ENCODE measurements around the gene OR51B2.

OR51B2 gene

DNA sequence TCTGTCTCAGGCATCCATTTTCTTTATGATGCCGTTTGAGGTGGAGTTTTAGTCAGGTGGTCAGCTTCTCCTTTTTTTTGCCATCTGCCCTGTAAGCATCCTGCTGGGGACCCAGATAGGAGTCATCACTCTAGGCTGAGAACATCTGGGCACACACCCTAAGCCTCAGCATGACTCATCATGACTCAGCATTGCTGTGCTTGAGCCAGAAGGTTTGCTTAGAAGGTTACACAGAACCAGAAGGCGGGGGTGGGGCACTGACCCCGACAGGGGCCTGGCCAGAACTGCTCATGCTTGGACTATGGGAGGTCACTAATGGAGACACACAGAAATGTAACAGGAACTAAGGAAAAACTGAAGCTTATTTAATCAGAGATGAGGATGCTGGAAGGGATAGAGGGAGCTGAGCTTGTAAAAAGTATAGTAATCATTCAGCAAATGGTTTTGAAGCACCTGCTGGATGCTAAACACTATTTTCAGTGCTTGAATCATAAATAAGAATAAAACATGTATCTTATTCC lies 43.5 kb downstream of the OR51B2 start:
- H3K27ac ChIP-seq (ENCODE audit: low read depth, low read length), result no peak overlapping the region
- no peaks in the 10 kb centered on the region for H3K36me3 ChIP-seq (ENCODE audit: insufficient read depth, low read length)
- no peaks in the 10 kb centered on the region for H3K27me3 ChIP-seq (ENCODE audit: insufficient read depth, low read length)
- H3K9ac ChIP-seq (ENCODE audit: low read depth, low read length), result no peak overlapping the region
- H3K9me3 ChIP-seq (ENCODE audit: insufficient read depth, low read depth, low read length), result no peaks in the 10 kb centered on the region
- 64% methylated on average over 2 of the region's 3 CpGs for WGBS
- H3K4me3 ChIP-seq (ENCODE audit: low read length), result no peak overlapping the region
- H3K4me1 ChIP-seq (ENCODE audit: insufficient read depth, low read length), result 0 out of 2 replicates have a peak, but pooled peaks cover 4% of the 10 kb centered on the region

- Histone ChIP-seq H3K9ac (ENCODE audit: low read depth, low read length) (no peak overlapping the region), H3K36me3 (ENCODE audit: insufficient read depth, low read length) (no peaks in the 10 kb centered on the region), H3K27me3 (ENCODE audit: insufficient read depth, low read length) (no peaks in the 10 kb centered on the region), H3K9me3 (ENCODE audit: insufficient read depth, low read depth, low read length) (no peaks in the 10 kb centered on the region), H3K4me1 (ENCODE audit: insufficient read depth, low read length) (0 out of 2 replicates have a peak, but pooled peaks cover 4% of the 10 kb centered on the region), H3K4me3 (ENCODE audit: low read length) (no peak overlapping the region), H3K27ac (ENCODE audit: low read depth, low read length) (no peak overlapping the region)
- 87% methylated on average over 4 of the region's 4 CpGs for WGBS
Observed at GRCh38 chr11:5279471-5280090, 44.5 kb downstream of the OR51B2 start.

GRCh38 chr11:5277807-5278382 lies 46.2 kb downstream of the OR51B2 start:
- WGBS, result 96% methylated on average over 1 of the region's 1 CpG
- Histone ChIP-seq H3K4me3 (ENCODE audit: low read length) (no peak overlapping the region), H3K27me3 (ENCODE audit: insufficient read depth, low read length) (no peaks in the 10 kb centered on the region), H3K9ac (ENCODE audit: low read depth, low read length) (no peak overlapping the region), H3K36me3 (ENCODE audit: insufficient read depth, low read length) (no peaks in the 10 kb centered on the region), H3K4me1 (ENCODE audit: insufficient read depth, low read length) (0 out of 2 replicates have a peak, but pooled peaks cover 4% of the 10 kb centered on the region), H3K27ac (ENCODE audit: low read depth, low read length) (no peak overlapping the region), H3K9me3 (ENCODE audit: insufficient read depth, low read depth, low read length) (no peaks in the 10 kb centered on the region)

DNA sequence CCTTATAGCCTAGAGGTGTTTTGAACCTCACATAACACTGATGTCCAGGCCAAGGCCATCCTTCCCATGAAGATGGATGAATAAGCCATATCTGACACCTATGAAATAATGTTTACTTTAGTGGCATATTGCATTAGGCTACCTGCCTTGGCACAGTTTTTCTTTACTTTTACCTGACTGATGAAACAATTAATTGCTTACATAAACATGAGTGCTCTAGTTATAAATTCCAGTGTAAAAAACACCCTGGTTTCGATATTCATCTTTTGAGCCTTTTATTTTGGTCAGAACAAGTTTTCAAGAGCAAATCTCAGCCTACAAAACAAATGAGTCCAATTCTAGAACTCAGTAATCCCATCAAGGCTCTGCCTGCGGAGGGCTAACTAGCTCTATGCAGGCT lies 47.4 kb downstream of the OR51B2 start:
- 91% methylated on average over 2 of the region's 2 CpGs for WGBS
- no peak overlapping the region for H3K27ac ChIP-seq (ENCODE audit: low read depth, low read length)

GRCh38 chr11:5275369-5276110 lies 48.6 kb downstream of the OR51B2 start:
- Histone ChIP-seq H3K27me3 (ENCODE audit: insufficient read depth, low read length) (no peaks in the 10 kb centered on the region), H3K9me3 (ENCODE audit: insufficient read depth, low read depth, low read length) (no peaks in the 10 kb centered on the region), H3K4me3 (ENCODE audit: low read length) (no peak overlapping the region), H3K9ac (ENCODE audit: low read depth, low read length) (no peak overlapping the region), H3K4me1 (ENCODE audit: insufficient read depth, low read length) (0 out of 2 replicates have a peak, but pooled peaks cover under 1% of the 10 kb centered on the region), H3K36me3 (ENCODE audit: insufficient read depth, low read length) (no peaks in the 10 kb centered on the region), H3K27ac (ENCODE audit: low read depth, low read length) (no peak overlapping the region)
- 94% methylated on average over 6 of the region's 6 CpGs for WGBS

More for the DNA sequence above, 47.4 kb downstream of the OR51B2 start:
- no peaks in the 10 kb centered on the region for H3K9me3 ChIP-seq (ENCODE audit: insufficient read depth, low read depth, low read length)
- H3K4me3 ChIP-seq (ENCODE audit: low read length), result no peak overlapping the region
- H3K36me3 ChIP-seq (ENCODE audit: insufficient read depth, low read length), result no peaks in the 10 kb centered on the region
- 0 out of 2 replicates have a peak, but pooled peaks cover 4% of the 10 kb centered on the region for H3K4me1 ChIP-seq (ENCODE audit: insufficient read depth, low read length)
- H3K9ac ChIP-seq (ENCODE audit: low read depth, low read length), result no peak overlapping the region
- no peaks in the 10 kb centered on the region for H3K27me3 ChIP-seq (ENCODE audit: insufficient read depth, low read length)

DNA sequence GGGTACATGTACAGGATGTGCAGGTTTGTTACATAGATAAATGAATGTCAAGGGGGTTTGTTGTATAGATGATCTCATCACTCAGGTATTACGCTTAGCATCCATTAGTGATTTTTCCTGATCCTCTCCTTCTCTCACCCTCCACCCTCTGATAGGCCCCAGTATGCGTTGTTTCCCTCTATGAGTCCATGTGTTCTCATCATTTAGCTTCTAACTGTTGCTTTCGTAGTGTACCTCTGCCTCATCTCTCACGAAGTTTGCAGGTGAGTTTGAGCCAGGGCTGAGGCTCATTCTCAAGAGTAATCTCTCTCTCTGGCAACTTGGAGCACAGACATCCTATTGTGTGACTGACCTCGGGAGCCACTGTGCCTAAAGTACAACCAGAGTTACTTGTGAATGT lies 49.7 kb downstream of the OR51B2 start:
- Histone ChIP-seq H3K9me3 (ENCODE audit: insufficient read depth, low read depth, low read length) (no peaks in the 10 kb centered on the region), H3K36me3 (ENCODE audit: insufficient read depth, low read length) (no peaks in the 10 kb centered on the region), H3K4me3 (ENCODE audit: low read length) (no peak overlapping the region), H3K4me1 (ENCODE audit: insufficient read depth, low read length) (no peaks in the 10 kb centered on the region), H3K9ac (ENCODE audit: low read depth, low read length) (no peak overlapping the region), H3K27me3 (ENCODE audit: insufficient read depth, low read length) (no peaks in the 10 kb centered on the region), H3K27ac (ENCODE audit: low read depth, low read length) (no peak overlapping the region)
- 82% methylated on average over 5 of the region's 5 CpGs for WGBS

Data from HUES64 (cell line).